HG03066 (cell line): ENCODE data around the gene FAM131A.

Experiments used
- ATAC-seq: cut with Tn5 transposase; IDR thresholded peaks from one replicate; pipeline ENCODE4 v1.9.1; 2021; ENCODE audit warnings: low read depth; ENCODE audit not compliant: unreplicated experiment

FAM131A gene

DNA sequence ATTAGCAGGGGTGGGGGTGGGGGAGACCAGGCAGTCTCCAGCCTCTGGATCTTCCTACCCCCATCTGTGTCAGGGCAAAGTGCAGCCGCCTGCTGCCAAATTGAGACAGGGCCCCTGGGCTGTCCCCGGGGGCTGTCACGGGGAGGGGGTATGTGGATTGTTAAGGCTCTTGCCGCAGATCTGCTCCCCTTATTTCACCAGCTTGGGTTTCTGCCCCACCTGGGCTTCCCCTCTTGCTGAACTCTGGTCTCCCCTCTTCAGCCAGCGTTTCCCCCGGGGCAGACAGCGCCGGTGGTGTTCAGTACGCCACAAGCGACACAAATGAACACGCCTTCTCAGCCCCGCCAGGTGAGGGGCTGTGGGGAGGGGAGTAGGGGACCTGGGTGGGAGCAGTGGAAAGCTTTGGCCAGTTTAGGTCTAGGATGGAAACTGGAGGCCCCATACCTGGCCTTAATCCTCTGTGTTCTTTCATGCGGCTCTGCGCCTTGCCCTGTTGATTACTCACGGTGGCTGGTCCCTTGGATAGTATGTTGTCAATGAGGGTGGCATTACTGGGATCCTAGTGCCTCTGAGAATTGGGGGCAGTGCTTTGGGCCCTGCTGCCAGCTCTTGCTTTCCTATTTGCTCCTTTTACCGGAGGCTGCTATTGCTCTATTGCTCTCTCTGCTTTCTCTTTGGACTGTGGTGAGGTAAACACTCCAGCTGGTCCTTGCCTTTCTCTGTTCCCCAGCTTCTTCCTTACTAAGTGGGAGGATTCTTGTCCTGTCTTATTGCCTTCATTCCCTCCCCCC is 21.3 kb upstream of the FAM131A start:
- no peak for ATAC-seq

DNA sequence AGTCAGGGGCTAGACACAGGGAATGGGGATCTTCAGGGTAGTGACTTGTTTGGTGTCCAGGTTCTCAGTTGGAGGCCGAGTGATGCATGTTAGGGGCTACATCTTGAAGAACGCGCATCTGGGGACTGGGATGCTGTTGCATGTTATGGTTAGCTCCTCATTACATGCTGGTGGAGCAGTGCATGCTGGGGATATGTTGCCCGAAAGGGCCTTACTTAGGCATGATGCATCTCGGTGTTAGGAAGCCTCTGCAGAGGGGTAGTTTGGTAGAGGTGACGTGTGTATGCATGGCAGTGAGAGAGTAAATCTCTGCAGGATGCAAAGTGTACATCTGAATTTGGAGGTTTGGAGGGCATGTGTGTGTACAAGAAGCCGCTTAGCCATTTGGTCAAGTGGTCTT is 20.6 kb upstream of the FAM131A start:
- no peak for ATAC-seq

DNA sequence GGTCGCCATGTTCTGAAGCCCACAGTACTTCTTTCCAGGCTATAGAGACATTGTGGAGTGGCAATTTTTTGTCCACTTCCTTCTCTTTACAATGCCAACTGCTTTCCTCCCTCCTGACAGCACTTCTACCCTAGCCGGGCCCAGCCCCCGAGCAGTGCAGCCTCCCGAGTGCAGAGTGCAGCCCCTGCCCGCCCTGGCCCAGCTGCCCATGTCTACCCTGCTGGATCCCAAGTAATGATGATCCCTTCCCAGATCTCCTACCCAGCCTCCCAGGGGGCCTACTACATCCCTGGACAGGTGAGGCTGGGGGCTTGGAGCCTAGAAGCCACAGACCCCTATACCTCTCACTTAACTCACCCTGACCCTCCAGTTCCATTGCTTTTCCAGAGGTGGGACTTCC is 20.2 kb upstream of the FAM131A start:
- ATAC-seq, result no peak

GRCh38 chr3:184320104-184320445 is 17.3 kb upstream of the FAM131A start:
- ATAC-seq, result no peak

DNA sequence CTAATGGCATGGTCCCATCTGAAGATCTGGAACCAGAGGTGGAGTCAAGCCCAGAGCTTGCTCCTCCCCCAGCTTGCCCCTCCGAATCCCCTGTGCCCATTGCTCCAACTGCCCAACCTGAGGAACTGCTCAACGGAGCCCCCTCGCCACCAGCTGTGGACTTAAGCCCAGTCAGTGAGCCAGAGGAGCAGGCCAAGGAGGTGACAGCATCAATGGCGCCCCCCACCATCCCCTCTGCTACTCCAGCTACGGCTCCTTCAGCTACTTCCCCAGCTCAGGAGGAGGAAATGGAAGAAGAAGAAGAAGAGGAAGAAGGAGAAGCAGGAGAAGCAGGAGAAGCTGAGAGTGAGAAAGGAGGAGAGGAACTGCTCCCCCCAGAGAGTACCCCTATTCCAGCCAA is 15.7 kb upstream of the FAM131A start:
- ATAC-seq, result no peak

DNA sequence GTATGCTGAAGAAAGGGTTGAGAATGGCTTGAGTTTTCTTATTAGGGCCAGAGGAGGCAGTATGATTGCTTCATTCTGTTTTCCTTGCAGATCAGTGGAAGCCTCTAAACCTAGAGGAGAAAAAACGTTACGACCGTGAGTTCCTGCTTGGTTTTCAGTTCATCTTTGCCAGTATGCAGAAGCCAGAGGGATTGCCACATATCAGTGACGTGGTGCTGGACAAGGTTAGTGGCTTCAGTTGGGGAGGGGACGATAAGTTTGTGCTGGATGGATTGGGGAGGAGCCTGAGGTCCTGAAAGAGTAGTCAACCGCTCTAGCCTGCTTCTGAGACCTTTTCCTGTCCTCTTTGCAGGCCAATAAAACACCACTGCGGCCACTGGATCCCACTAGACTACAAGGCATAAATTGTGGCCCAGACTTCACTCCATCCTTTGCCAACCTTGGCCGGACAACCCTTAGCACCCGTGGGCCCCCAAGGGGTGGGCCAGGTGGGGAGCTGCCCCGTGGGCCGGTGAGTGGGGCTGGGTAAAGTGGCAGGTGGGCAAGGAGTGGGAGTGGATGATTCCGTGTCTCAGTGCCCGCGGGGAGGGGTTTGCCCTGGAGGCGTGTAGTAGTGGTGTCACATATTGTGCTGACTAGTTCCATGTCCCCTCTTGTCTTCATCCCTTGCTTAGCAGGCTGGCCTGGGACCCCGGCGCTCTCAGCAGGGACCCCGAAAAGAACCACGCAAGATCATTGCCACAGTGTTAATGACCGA is 14.5 kb upstream of the FAM131A start:
- no peak for ATAC-seq

DNA sequence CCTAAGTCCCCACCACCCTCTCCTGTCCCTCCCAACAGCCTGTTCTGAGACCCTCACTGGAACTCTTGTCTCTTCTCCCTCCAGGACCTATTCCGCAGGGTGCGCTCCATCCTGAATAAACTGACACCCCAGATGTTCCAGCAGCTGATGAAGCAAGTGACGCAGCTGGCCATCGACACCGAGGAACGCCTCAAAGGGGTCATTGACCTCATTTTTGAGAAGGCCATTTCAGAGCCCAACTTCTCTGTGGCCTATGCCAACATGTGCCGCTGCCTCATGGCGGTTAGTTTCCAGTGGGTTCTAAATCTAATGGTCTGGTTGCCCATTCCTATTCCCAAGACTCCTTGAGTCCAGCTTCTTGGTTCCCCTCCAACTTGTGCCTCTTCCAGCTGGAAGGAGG is 13.7 kb upstream of the FAM131A start:
- ATAC-seq, result no peak

- ATAC-seq, result no peak
These were observed 12.1 kb upstream of the FAM131A start for GRCh38 chr3:184325269-184325668.

DNA sequence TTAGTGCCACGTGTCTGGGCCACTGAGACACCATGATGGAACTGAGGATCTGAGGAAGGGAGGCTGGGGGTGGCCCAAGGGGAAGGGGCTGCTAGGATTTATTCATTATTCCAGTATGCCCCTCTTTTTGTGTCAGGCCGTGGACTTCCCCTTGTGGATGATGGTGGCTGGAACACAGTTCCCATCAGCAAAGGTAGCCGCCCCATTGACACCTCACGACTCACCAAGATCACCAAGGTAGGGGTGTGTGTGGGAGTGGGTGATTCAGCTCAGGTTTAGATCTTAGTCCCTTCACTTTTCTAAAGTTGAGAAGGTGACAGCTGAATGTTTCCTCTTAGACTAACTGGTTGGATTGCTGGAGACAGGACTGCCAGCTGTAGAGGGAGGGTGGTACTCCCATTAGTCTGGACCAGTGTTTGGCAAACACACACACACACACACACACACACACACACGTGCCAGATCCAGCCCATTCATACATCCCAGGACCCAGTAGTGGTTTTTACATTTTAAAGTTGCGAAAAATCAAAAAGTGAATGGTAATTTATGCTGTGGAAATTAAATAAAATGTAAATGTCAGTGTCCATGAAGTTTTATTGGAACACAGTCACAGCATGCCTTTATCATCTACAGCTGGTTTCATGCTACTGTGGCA is 11.6 kb upstream of the FAM131A start:
- ATAC-seq, result no peak

GRCh38 chr3:184327171-184327570 is 10.2 kb upstream of the FAM131A start:
- no peak for ATAC-seq

DNA sequence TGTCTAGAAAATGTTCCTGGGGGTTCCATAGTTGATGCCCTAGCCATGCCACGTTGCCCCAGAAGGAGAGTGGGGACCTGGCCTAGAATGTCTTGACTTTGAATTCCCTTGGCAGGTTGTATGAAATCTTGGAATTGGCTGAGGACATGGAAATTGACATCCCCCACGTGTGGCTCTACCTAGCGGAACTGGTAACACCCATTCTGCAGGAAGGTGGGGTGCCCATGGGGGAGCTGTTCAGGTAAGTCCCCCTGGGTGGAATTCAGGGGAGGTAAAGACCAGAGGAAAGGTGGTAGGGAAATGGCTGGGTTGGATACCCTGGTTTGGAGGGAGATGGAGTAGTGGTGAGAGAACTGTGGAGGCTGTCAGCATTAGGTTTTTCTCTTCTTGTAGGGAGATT is 8.9 kb upstream of the FAM131A start:
- ATAC-seq, result no peak

DNA sequence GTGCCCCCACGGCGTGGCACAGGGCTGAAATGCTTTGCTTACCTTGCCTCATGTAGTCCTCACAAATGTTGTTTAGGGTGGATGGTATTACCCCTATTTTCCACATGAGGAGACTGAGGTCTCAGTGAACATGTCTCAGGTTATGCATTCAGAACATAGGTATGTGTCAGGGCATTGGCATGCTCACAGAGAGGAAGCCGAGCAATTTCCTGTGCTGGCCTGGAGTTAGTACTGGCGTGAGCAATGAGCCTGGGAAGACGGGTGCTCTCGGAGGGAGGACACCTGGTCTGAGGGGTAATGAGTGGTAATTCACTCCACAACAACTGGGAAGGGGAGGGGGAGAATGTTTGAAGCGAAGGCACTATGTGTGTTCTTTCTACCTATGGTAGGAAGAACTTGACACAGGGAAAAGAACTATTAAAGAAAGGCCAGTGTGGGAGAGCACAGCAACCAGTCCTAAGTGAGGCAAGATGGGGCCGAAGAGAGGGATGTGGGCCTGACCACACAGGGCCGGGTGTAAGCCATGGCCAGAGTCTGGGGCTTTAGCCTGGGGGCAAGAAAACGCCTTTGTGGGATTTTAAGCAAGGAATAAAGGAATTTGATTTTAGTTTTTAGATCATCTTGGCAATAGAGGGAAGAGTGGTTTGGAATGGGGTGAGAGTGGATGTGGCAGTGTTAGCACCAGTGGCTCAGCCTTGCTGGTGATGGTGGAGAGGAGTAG is 4.9 kb upstream of the FAM131A start:
- ATAC-seq, result no peak

GRCh38 chr3:184333190-184333589 is 4.2 kb upstream of the FAM131A start:
- ATAC-seq, result no peak

DNA sequence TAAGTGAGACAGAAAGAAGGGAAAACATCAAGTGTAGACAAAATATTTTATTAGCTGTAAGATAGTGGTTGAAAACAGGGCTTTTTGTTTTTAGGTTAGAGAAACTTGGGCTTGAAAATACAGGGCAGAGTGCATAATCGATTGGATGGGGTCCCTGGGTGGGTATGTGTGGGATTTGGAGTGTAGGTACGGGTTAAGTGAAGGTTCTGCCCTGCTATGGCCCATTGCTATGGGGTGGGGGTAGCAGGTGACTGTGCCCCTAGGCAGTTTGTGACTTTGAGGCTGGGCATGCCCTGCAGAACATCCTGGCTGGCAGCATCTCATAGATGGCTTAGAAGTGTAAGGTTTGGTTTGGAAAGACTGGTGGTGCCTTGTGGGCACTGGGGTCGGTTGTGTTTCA is 3.7 kb upstream of the FAM131A start:
- ATAC-seq, result no peak

DNA sequence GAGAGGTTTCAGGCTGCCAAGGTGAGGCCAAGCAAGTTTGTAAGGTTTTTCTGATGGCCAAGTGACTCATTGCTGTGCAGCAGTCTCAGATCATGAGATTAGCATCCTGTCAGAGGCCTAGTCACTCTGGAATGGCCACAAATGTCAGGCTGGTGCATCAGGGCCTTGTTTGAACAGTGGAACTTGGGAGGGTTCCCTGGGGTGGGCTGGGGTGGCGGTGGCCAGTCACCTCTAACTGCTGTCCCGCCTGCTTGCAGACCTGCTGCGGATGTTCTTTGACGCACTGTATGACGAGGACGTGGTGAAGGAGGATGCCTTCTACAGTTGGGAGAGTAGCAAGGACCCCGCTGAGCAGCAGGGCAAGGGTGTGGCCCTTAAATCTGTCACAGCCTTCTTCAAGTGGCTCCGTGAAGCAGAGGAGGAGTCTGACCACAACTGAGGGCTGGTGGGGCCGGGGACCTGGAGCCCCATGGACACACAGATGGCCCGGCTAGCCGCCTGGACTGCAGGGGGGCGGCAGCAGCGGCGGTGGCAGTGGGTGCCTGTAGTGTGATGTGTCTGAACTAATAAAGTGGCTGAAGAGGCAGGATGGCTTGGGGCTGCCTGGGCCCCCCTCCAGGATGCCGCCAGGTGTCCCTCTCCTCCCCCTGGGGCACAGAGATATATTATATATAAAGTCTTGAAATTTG is 2.8 kb upstream of the FAM131A start:
- ATAC-seq, result no peak

DNA sequence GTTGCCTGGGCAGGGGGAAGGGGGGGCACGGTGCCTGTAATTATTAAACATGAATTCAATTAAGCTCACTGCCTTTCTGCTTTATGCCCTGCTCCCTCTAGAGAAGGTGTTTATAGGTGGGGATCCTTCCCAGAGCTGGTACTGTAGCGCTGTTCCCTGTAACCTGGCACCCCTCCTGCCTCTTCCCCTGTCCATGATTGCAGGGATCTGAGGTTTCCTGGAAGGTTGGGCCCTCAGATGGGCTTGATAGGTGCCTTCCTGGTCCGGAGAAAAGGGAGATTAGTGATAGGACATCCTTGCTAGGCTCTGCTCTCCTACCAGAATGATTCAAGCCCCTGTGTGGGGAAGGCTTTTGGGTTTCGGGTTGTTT is 2.1 kb upstream of the FAM131A start:
- no peak for ATAC-seq

GRCh38 chr3:184335661-184336546 is 1.5 kb upstream of the FAM131A start:
- ATAC-seq, result peak; percentile 55

DNA sequence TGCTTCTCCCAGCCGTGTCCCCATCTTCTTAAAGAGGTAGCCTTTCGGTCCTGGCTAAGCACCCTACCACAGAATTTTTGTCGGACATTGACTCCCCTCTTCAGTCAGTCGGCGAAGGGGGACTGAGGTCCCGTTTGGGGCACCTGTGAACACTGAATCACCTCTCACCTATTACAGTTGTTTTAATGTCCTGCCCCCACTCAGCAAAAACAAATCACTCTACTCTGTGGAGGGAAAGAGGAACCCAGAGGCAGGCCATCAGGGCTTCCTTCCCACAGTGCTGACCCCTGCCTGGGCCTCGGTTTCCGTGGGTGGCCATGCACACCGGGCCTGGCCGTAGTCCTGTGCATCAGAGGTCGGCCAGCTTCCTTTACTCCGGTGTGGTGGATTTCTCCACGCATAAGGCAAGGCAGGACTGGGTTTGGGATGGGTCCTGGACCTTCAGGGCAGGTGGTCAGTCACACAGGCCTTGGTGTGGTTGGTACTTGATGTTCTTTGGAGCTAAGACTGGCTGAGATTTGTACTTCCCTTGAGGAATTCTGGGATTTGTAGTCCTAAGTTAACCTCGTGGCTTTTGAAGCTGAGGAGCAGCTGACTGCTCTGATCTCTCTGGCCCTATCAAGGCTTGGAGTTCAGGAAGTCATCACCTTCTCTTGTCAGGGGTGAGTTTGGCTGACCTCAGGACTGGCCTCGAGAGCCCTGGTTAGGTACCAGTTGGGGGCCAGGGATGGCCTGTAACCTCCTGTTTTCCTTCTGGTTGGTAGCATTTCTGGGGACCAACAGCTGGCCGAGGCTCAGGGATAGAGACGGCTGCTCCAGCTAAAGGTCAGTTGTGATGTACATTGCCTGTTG is 627 bp upstream of the FAM131A start:
- ATAC-seq, result no peak

GRCh38 chr3:184337981-184338380 is 581 bp downstream of the FAM131A start:
- no peak for ATAC-seq
